Common myeloid progenitor, CD34-positive (primary cell): ENCODE data around the gene SPTSSB.

Experiments
- CTCF ChIA-PET: fragments of 350-600 bp; sonication (Branson Sonifier 250); formaldehyde crosslinking; loops from one replicate; lab custom pipeline; 2021; ENCODE audit warnings: antibody characterized with exemption; lab: Charles Lee
- POLR2A ChIA-PET: fragments of 350-600 bp; sonication (Branson Sonifier 250); formaldehyde crosslinking; loops from one replicate; lab custom pipeline; 2021; ENCODE audit warnings: antibody characterized with exemption; lab: Charles Lee
- DNase-seq, 3 donors: peaks; one replicate each; pipeline versions ENCODE4 v3.0.0 to v3.0.0-alpha.2; 2013
- H3K27ac ChIP-seq, 2 experiments: 1 replicate in 1 of 2; 2 replicates in 1 of 2; pipeline ENCODE4 v1.7.0; 2013; ENCODE audit warnings: inconsistent platforms in 2 of 2, low read length in 2 of 2, mild to moderate bottlenecking in 2 of 2, low read depth in 1 of 2, moderate library complexity in 1 of 2; ENCODE audit not compliant: severe bottlenecking in 2 of 2, insufficient read depth in 1 of 2, poor library complexity in 1 of 2
- H3K27me3 ChIP-seq, 5 experiments: replicated peaks in 2 of 5; 1 replicate in 3 of 5; 2 replicates in 2 of 5; pipeline versions ENCODE4 v1.6.1 to v1.7.0; 2013; ENCODE audit warnings: low read length in 4 of 5, mild to moderate bottlenecking in 2 of 5, moderate library complexity in 2 of 5, inconsistent platforms in 1 of 5; ENCODE audit not compliant: insufficient read depth in 5 of 5, control insufficient read depth in 4 of 5
- H3K36me3 ChIP-seq, 4 experiments: 1 replicate in 2 of 4; 2 replicates in 2 of 4; pipeline versions ENCODE4 v1.6.1 to v1.7.0; 2013; ENCODE audit warnings: low read length in 3 of 4, control low read depth in 1 of 4, mild to moderate bottlenecking in 1 of 4; ENCODE audit not compliant: control insufficient read depth in 4 of 4, insufficient read depth in 4 of 4
- H3K4me1 ChIP-seq, 4 experiments: 1 replicate in 3 of 4; 2 replicates in 1 of 4; pipeline versions ENCODE4 v1.6.1 to v1.7.1; 2013; ENCODE audit warnings: low read length in 3 of 4, mild to moderate bottlenecking in 3 of 4, control low read depth in 1 of 4, inconsistent platforms in 1 of 4, moderate library complexity in 1 of 4; ENCODE audit not compliant: control insufficient read depth in 4 of 4, insufficient read depth in 4 of 4; ENCODE audit errors: control extremely low read depth in 1 of 4
- H3K4me3 ChIP-seq, 7 experiments: 1 replicate in 4 of 7; 2 replicates in 3 of 7; pipeline versions ENCODE4 v1.5.1 to v1.7.0; 2013; ENCODE audit warnings: mild to moderate bottlenecking in 7 of 7, low read length in 6 of 7, moderate library complexity in 6 of 7, inconsistent platforms in 2 of 7, low read depth in 2 of 7, control low read depth in 1 of 7; ENCODE audit not compliant: insufficient read depth in 4 of 7, control insufficient read depth in 1 of 7; ENCODE audit errors: extremely low read depth in 1 of 7
- H3K9me3 ChIP-seq, 5 experiments: 1 replicate in 4 of 5; 2 replicates in 1 of 5; pipeline versions ENCODE4 v1.6.1 to v1.7.1; 2013; ENCODE audit warnings: low read length in 4 of 5, mild to moderate bottlenecking in 2 of 5, inconsistent platforms in 1 of 5, low read depth in 1 of 5, moderate library complexity in 1 of 5; ENCODE audit not compliant: control insufficient read depth in 4 of 5, insufficient read depth in 2 of 5; ENCODE audit errors: control extremely low read depth in 1 of 5
- WGBS: methylation state at CpG from one replicate; pipeline ENCODE4 v1.1.5; 2013; ENCODE audit not compliant: insufficient coverage; 5-methylcytosine and 5-hydroxymethylcytosine counted together

The SPTSSB gene

GRCh38 chr3:161350916-161351315, 20.4 kb downstream of the SPTSSB start:
- POLR2A ChIA-PET, result no interaction called here
- no peaks in the 10 kb centered on the region for H3K9me3 ChIP-seq
- peaks cover 0 to 3% (median 0%) of the 10 kb centered on the region in 5 experiments for H3K27me3 ChIP-seq
- CTCF ChIA-PET, result no interaction called here
- no peak overlapping the region for H3K27ac ChIP-seq
- no peak overlapping the region for H3K4me3 ChIP-seq
- no peaks in the 10 kb centered on the region for H3K36me3 ChIP-seq
- no peak for DNase-seq
- H3K4me1 ChIP-seq, result no peaks in the 10 kb centered on the region

- 80% methylated on average over 3 of the region's 7 CpGs for WGBS
- Histone ChIP-seq H3K27me3 (peaks cover 0 to 3% (median 0%) of the 10 kb centered on the region in 5 experiments), H3K27ac (no peak overlapping the region), H3K4me3 (no peak overlapping the region), H3K9me3 (no peaks in the 10 kb centered on the region), H3K36me3 (no peaks in the 10 kb centered on the region), H3K4me1 (no peaks in the 10 kb centered on the region)
- ChIA-PET CTCF (no interaction called here), POLR2A (interaction anchor here (0.5 kb wide), 1 partner anchor 15 kb away, joined by 3 read pairs; no protein-coding TSS in a partner anchor)
- peak in 2 of 3 donors; percentile 55 to 60 for DNase-seq
Measured at GRCh38 chr3:161349529-161350312, 21.6 kb downstream of the SPTSSB start.

GRCh38 chr3:161348796-161349400, 22.4 kb downstream of the SPTSSB start:
- Histone ChIP-seq H3K9me3 (no peaks in the 10 kb centered on the region), H3K27ac (no peak overlapping the region), H3K36me3 (no peaks in the 10 kb centered on the region), H3K27me3 (peaks cover 0 to 3% (median 0%) of the 10 kb centered on the region in 5 experiments), H3K4me1 (no peaks in the 10 kb centered on the region), H3K4me3 (no peak overlapping the region)
- CTCF ChIA-PET, result no interaction called here
- WGBS, result 100% methylated on average over 1 of the region's 2 CpGs
- DNase-seq, result no peak
- POLR2A ChIA-PET, result no interaction called here

GRCh38 chr3:161347726-161348125, 23.6 kb downstream of the SPTSSB start:
- 90% methylated on average over 3 of the region's 5 CpGs for WGBS
- Histone ChIP-seq H3K36me3 (no peaks in the 10 kb centered on the region), H3K9me3 (no peaks in the 10 kb centered on the region), H3K27ac (no peak overlapping the region), H3K4me3 (no peak overlapping the region), H3K4me1 (no peaks in the 10 kb centered on the region), H3K27me3 (peaks cover 0 to 3% (median 0%) of the 10 kb centered on the region in 5 experiments)
- POLR2A ChIA-PET, result no interaction called here
- CTCF ChIA-PET, result no interaction called here
- DNase-seq, result no peak

- ChIA-PET CTCF (no interaction called here), POLR2A (no interaction called here)
- Histone ChIP-seq H3K9me3 (no peaks in the 10 kb centered on the region), H3K27ac (no peak overlapping the region), H3K4me1 (no peaks in the 10 kb centered on the region), H3K27me3 (no peaks in the 10 kb centered on the region), H3K36me3 (no peaks in the 10 kb centered on the region), H3K4me3 (no peak overlapping the region)
- WGBS, result 100% methylated on average over 1 of the region's 2 CpGs
- no peak for DNase-seq
Measured at GRCh38 chr3:161345023-161345422, 26.3 kb downstream of the SPTSSB start.

- Histone ChIP-seq H3K4me3 (no peak overlapping the region), H3K9me3 (no peaks in the 10 kb centered on the region), H3K4me1 (no peaks in the 10 kb centered on the region), H3K36me3 (no peaks in the 10 kb centered on the region), H3K27ac (no peak overlapping the region), H3K27me3 (no peaks in the 10 kb centered on the region)
- ChIA-PET CTCF (interaction anchor here (1.0 kb wide), 1 partner anchor 9 kb away, joined by 3 read pairs; no protein-coding TSS in a partner anchor), POLR2A (no interaction called here)
- 100% methylated on average over 1 of the region's 1 CpG for WGBS
- no peak for DNase-seq
Measured at GRCh38 chr3:161343986-161344385, 27.3 kb downstream of the SPTSSB start.

GRCh38 chr3:161343540-161343939, 27.8 kb downstream of the SPTSSB start:
- Histone ChIP-seq H3K36me3 (no peaks in the 10 kb centered on the region), H3K4me1 (no peaks in the 10 kb centered on the region), H3K4me3 (no peak overlapping the region), H3K27me3 (no peaks in the 10 kb centered on the region), H3K9me3 (no peaks in the 10 kb centered on the region), H3K27ac (no peak overlapping the region)
- DNase-seq, result no peak
- CTCF ChIA-PET, result interaction anchor here (1.0 kb wide), 1 partner anchor 9 kb away, joined by 3 read pairs; no protein-coding TSS in a partner anchor
- POLR2A ChIA-PET, result no interaction called here
- WGBS, result 100% methylated on average over 2 of the region's 3 CpGs
